HG03045 (cell line): ENCODE measurements around the gene C1RL.

Source experiments
- ATAC-seq: cut with Tn5 transposase; IDR thresholded peaks from one replicate; pipeline ENCODE4 v1.9.1; 2021; ENCODE audit warnings: mild to moderate bottlenecking, moderate library complexity; ENCODE audit not compliant: unreplicated experiment

The C1RL gene

DNA sequence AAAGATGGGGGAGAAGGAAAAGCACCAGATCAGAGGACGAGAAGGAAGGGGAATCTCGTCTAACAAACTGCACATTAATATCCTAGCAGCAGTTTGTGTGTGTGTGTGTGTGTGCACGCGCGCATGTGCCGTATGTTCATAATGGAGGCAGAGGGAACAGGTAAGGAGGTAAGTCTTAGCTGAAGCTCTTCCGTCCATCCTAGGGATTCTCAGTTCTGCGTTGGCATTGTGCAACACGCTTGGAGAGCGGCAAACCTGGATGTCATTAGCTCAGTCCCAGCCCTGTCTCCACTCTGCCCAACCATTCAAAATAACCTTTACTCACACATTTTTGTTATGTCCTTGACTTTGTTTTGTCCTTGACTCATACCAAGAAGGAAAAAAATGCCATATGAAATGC is 15.1 kb downstream of the C1RL start:
- no peak for ATAC-seq

DNA sequence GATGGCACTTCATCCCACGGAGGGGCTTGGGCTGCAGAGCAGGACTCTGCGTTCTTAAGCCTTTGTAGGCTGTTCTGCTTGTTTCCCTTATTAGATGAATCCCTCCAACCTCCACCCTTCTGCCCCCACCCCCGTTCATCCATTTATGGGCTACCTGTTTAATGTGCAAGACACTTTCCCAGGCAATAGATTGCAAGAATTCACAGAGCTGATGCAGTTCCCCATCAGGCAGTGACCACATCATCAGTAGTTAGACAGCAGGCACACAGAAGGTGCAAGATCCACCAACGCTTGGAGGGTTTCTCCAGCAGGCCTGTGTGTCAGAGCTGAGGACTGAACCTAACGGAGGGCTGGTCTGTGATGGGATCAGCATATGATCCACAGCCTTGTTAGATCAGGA is 15.5 kb downstream of the C1RL start:
- no peak for ATAC-seq

DNA sequence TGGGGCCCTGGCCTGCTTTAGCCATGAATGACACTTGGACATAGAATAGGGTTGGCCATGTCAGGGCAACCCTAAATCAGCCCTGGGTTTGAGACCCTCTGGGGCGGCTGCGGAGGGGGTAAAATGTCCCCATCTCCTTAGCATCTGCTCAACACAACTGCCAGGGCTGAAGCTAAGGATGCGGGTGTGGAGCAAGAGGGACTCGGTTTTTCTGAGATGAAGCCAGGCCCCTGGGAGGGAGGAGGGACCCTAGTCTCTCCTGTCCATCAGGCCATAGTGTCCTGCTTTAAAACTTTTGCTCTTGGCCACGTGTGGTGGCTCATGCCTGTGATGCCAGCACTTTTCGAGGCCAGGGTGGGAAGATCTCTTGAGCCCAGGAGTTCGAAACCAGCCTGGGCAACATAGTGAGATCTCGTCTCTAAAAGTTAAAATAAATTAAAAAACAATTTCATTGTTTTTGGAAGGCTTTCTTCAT is 16.0 kb downstream of the C1RL start:
- ATAC-seq = no peak

DNA sequence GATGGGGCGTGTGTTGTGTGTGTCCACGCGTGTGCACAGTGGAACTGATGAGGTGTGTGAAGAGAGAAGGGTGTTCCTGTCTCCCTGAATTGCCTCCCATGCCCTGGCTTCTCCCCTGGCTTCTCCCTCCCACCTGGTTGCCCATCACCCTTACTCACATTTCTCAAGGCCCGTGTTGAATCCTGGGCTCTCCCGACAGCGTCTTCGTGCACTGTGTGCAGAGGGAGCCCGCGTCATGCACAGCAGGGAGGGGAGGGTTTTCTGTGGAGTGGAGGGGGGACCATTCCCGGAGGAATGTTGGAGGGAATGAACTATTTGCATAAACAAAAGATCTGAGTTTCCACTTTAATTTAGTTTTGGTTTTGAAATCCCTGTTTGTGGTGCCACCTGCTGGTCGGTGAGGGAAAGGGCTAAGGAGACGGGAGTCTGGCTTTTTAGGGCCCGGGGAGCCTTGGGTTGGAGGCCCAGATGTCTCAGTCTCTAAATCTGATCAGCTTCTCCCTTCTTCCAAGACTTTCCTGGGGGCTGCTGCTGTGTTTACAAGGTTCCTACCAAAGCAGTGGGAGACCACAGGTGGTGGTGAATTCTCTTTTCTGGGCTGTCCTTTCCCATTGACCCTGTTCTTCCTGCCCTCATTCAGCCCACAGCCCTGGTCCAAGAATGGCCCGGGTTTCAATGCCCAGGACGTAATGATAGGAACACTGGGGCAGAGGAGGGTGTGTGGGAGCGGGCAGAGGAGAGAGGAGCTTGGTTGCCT is 16.6 kb downstream of the C1RL start, which contains the start of gene C1R:
C1R (minus strand) TSS at position 217 of the 757 bp plus-strand sequence; CDS start at position 160, 57 bp downstream.
- ATAC-seq = no peak

DNA sequence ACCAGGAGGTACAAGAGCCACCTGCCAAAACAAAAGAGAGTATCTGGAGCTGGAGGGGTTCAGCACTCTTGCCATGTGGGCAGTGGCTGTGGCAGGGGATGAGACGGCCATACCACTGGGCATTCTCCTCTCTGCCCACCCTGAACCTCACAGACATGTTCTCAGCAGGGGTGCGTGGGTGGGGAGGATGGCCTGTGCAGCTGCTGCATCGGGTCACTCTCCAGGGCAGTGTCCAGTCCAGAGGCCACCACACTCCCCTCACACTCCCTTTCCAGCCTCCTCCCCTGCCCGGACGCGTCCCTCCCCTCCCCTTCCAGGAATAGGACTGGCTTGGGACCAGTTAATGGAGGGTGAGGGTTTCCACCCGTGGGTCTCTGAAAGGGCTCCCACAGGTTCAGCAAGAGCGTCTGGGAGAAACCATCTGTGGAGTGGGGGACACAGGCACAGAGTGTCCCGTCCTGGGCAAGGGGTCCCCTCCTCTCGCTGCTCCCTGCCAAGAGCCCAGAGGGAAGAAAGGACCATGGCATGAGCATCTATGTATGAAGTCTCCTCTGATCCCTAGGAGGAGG is 17.3 kb downstream of the C1RL start:
- ATAC-seq = no peak

DNA sequence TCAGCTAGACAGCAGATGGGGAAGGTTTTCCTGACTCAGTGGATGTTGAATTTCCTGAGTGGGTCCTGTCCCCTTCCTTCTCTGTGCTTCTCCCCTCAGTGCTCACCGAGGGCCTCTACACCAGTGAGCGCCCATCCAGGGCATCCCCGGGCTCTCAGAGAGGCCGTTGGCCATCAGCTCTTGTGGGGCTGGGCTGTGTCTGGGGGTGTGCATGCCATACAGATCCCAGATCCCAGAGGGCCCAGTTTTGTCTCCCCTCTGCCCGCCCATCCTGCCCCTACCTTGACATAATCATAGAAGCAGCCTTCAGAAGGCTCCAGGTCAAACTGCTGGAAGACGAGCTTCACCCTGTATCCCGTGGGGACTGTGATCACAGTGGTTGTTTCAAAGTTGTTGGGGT is 17.8 kb downstream of the C1RL start:
- no peak for ATAC-seq

DNA sequence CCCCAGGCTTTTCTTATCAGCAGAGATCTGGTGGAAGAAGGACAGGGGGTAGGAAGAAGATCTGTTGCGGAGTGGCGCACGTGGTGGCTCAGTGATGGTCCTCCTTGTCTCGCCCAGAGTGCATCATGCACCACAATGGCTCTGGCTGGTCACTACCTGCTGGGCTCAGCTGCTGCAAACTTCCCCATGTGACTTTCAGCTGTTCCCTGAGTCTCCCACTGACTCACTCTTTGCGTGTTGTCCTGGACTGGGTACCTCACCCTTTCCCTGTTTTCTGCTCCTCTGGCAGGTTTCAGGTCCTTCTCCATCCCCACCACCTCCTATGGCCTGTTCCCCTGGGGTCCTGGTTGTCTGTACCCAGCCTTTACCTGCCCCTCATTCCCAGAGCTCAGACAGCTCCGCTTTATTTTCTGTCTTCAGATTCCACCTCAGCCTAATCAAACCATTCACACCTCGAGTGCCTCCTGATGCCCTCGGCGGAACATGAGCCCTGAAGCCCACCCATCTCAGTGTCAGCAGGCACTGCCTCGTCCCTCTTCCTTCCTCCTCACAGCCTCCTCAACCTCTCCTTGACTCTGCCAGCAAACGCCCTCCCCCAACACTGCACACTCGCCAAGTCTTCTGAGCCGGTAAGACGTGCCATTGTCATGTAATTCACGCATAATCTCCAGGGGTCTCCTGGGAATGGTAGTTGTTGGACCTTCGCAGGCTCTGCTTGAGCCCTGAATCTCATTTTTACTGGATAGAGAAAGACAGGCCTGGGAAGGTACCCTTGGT is 18.6 kb downstream of the C1RL start:
- no peak for ATAC-seq

DNA sequence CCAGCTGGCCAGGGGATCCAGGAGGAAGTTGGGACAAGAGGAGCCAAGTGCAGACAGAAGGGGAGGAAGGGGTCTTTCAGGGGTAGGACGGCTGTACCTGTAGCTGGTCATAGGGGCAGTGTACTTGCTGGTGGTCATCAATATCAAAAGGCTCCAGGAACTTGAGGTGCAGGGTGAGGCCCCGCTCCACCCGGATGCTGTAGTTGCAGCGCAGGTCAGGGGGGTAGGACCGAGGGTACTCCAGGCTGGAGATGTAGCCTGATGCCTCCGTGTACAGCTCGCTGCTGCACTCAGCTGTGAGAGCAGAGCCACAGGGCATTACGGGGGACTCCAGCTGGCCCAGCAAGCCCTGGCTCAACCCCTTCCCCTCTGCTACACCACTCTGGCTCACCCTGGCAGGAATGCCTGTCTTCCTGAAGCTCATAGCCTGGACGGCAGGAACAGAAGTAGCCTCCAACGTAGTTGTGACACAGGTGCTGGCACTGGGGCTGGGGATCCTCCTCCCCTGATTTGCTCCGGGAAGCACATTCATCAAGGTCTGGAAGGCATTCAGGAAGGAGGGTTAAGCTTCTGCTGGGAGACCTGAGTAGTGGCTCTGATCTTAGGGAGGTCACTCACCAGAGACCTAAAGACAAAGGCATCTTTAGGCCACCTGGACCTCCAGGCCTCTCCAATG is 19.7 kb downstream of the C1RL start:
- no peak for ATAC-seq

DNA sequence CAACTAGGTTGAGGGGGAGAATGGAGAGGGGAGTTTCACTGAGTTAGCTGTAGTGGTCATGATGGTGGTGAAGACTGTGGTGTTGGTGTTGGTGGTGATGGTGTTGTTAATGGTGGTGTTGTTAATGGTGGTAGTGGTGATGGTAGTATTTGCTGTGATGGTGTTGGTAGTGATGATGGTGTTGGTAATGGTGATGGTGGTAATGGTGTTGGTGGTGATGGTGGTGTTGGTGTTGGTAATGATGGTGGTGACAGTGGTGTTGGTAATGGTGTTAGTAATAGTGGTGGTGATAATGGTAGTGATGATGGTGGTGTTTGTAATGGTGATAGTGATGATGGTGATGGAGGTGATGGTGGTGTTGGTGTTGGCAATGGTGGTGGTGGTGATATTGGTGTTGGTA is 25.9 kb downstream of the C1RL start:
- no peak for ATAC-seq

DNA sequence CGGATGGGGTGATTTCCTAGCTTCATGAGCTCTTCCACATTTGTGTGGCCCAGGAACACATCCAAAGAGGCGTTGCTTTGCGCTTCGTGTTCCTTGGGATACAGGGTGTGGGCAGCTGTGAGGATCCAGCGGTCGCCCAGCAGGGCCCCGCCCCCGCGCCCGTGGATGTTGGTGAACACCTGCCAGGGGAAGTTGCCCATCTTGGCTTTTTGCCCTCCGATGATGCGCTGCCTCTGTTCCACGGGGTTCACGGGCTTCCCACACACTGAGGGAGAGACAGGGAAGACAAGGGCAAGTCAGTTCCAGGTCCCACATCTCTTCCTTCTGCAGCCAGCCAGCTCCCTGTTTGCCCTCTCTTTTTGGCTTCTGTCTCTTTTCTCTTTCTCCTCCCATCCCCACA is 28.0 kb downstream of the C1RL start:
- ATAC-seq = no peak

DNA sequence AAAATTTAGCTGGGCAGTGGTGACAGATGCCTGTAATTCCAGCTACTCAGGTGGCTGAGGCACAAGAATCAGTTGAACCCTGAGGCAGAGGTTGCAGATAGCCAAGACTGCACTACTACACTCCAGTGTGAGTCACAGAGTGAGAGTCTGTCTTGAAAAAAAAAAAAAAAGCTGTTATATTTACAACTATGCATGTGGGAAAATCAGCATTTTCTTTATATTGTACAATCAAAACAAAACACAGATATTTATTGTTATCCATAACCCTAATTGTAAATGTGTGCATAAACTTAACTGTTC is 29.2 kb downstream of the C1RL start:
- ATAC-seq = no peak

DNA sequence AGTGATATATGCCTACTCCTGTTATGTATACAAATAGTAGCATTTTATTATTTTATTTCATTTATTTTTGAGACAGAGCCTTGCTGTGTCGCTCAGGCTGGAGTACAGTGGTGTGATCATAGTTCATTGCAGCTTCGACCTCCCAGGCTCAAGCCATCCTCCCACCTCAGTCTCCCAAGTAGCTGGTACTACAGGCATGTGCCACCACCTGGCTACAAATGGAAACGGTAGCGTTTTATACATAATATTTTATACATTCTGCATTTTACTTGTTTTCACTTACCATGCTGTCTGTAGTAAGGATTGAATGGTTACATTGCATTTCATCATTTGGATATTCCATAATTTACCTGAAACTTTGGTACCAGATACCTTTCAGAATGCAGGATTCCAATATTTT is 30.9 kb downstream of the C1RL start:
- no peak for ATAC-seq

DNA sequence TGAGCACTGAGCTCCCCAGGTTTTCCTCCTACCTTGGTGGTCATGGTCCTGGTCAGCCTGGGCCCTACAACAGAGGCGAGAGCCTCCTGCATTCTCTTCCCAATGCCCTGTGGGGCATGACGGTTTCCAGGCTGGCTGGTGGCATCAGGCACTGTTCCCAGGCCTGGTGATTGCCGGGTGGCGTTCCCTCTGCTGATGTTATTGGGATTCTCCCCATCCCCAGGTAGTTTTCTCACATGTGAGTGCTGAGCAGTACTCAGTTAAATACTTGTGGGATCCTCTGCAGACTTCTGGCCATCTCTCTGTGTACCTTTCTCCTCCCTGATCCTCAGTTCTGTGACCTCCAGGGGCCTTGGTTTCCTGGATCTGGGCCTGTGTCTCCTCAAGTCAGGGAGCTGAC is 32.5 kb downstream of the C1RL start:
- no peak for ATAC-seq

DNA sequence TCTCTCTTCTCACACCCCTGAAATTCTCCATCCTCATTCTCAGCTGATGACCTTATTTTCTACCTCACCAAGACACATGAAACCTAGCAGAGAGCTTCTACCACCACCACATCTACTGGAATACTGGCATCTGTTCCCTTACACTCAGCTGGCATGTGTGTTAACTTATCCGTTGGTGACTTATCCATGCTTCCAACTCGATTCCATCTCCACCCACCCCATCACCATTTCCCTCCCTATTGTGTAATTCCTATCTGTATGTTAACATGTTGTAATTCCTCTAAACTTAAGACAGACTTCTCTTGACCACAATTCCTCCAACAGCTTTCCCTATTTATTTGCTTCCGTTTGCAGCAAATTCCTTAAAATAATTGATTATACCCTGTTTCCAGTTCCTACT is 33.1 kb downstream of the C1RL start:
- ATAC-seq = no peak

DNA sequence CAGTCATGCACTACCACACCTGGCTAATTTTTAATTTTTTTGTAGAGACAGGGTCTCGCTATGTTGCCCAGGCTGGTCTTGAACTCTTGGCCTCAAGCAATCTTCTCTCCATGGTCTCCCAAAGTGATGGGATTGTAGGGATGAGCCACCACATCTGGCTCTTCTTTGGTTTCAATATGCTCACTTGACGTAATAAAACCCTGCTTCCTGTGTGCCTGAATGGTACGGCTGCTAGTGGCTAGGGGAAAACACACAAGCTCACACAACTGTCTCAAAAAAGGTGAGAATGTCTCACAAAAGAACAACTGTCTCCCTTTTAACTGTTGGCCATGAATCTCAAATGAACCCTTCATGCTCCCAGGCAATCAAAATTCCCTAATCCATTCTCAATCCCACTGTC is 33.5 kb downstream of the C1RL start:
- no peak for ATAC-seq

DNA sequence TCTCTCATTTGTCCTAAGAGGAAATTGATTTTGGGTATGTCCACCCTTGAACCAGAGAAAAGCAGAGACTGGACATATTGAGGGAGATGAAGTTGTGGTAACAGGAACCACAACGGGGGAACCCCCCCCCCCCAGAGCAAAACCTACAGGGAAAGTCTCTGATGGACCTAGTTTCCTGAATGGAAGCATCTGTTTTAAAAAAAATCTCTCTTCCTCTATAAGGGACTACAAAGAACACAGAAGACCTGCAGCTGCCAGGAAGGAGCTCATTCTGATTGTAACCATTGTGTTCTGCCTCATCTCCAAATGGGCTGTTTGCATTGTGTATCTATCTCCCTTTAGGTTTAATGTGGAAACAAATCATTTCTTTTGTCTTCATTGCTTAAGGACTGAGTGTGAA is 35.1 kb downstream of the C1RL start:
- ATAC-seq = no peak

DNA sequence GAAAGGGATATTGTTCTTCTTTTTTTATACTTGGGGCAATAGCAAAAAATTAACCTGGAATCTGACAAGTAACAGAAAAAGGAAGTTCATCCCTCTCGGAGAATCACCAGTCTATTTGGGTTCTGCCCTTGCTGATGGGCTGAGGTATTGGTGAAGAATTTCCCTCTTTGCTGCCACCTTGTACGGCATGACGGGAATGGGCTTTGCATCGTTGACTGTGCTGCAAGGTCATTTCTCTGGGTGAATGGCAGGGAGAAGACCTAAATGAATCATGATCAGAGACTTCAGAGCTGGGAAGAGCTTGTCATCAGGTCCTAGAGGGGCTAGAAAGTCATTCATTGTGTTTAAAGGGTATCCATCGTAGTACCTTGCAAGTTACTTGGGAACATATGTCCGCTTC is 36.5 kb downstream of the C1RL start:
- no peak for ATAC-seq

DNA sequence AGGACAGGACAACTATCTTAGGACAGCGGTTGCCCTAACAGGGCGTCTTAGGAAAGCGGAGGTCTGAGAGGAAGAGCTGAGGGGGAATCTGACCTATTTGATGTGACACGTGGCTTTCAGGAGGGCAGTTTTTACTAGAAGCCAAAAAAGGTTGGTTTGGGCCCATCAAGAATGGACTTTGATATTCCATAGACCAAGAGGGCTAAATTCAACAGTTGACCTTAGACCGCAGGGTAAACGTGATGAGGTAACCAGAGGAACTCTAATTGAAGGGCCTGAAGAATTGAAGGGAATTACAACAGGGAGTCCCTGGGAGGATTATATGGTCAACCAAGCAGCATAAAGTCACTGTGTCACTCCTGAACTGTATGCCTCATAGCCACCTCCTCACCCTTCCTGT is 37.0 kb downstream of the C1RL start:
- no peak for ATAC-seq

DNA sequence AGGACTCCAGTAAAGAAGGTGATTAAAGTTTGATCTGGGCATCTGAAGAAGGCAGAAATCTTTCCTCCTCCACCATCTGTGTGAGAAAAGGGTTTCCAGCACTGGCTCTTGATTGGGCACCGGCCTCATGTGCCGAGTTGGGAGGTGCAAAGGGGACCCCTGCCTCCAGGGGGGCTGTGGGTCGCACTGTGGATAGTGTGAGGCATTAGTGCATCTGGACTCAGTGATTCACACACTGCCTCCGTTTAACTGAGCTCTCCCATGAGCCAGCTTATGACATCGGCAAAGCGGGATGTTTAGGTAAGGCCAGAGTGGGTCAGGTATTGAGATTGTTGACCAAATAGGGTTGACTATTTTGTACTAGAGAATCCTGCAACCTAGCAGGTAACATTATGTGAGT is 39.6 kb downstream of the C1RL start:
- no peak for ATAC-seq

DNA sequence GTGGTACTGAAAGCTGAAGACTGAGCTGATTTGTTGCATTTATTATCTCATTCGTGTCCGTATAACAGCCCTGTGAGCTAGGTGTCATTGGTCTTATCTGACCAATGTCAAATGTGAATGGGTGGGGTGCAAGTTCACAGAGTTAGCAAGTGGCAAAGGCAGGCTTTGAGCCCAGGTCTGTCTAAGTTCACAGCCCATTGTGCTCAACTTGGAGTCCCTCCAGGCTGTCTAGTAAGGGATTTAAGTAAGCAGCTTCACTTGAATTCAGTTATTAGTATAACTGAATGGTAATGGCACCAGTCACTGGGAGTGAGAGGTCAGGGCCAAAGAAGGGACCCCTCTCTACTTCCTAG is 40.0 kb downstream of the C1RL start:
- no peak for ATAC-seq

DNA sequence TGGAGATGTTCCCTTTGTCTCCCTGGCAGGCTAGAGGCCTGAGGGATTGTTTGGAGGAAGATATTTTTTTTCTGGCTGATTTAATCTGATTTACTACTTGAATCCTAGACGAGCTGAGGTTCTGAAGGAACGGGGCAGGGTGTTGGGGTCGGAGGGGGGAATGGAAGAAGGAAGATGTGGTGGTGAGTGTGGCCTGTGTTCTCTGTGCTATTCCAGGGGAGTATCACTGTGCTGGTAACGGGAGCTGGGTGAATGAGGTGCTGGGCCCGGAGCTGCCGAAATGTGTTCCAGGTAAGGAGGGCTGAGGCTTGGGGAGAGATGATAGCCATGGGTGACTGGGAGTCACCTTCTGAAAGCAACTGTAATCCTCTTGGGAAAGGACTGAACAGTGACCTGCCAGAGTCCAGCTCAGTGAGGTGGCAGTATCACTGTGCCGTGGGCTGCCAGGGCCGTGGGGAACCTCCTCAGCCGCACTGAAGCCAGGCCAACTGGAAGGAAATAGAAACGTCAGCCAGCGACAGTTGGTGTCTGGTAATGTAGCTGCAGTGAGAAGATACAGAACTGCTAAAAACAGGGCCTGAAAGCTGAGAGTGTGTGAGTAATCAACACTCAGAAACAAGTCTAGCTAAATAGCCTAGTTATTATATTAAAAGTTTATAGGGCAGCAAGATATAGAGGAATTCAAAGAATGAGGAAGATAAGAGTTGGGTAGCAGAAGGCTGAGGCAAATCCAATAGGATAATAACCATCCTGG is 40.6 kb downstream of the C1RL start:
- no peak for ATAC-seq
